Choroid plexus epithelial cell (primary cell): ENCODE measurements around the gene UNC5B.
A peak's percentile ranks its signal among the peaks of the same experiment; 100 is the strongest.

Experiments used
- DNase-seq: peaks from one replicate; pipeline ENCODE4 v3.0.0-alpha.2; 2010; ENCODE audit warnings: low read depth
- H3K4me3 ChIP-seq: 2 replicates; pipeline ENCODE4 v1.5.1; 2011; ENCODE audit warnings: low read depth, mild to moderate bottlenecking, control low read depth, low read length, moderate library complexity
- TF ChIP-seq, protein P1 (sequence below): conservative IDR thresholded peaks from 2 replicates; pipeline ENCODE4 v1.5.1; 2011; ENCODE audit warnings: low read depth, mild to moderate bottlenecking, control low read depth, inconsistent platforms, low read length, moderate library complexity

UNC5B gene

DNA sequence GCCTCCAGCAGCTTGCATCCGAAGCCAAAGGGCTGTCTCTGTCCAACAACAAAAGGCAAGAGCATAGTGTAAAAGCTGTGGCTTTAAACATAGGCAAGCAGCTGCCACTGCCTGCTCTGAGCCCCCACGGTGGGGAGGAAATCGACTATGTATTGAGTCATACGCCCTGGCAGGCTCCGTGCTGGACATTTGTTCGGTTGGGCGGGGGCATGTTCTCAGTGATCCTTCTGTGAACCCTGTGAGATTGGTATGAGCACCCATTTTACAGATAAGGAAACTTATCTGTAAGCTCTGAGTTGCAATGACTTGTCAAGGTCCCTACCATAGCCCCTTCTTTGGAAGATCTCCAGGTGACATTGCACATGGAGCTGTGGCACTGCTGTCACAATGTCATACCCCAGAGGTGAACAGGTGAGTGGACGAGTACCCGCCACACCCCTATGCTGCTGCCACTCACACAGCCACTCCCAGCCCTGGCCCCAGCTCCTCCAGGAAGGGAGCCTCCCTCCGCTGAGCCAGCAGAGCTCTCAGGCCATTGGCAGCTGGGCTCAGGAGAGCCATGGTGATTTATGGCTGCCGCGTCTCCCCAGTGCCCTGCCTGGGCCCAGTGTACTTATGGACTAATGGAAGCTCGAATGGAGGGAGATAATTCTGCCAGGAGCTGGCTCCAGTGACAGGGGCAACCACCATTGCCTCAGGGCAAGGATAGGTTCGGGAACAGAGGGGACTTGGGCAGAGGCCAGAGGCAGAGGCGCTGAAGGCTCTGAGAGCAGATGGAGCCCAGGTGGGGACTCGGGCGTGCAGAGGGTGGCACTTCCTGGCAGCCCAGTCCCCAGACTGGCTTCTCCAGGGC lies 43.7 kb downstream of the UNC5B start:
- TF ChIP-seq, protein P1, sequence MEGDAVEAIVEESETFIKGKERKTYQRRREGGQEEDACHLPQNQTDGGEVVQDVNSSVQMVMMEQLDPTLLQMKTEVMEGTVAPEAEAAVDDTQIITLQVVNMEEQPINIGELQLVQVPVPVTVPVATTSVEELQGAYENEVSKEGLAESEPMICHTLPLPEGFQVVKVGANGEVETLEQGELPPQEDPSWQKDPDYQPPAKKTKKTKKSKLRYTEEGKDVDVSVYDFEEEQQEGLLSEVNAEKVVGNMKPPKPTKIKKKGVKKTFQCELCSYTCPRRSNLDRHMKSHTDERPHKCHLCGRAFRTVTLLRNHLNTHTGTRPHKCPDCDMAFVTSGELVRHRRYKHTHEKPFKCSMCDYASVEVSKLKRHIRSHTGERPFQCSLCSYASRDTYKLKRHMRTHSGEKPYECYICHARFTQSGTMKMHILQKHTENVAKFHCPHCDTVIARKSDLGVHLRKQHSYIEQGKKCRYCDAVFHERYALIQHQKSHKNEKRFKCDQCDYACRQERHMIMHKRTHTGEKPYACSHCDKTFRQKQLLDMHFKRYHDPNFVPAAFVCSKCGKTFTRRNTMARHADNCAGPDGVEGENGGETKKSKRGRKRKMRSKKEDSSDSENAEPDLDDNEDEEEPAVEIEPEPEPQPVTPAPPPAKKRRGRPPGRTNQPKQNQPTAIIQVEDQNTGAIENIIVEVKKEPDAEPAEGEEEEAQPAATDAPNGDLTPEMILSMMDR = no peak
- peak; percentile 82 for DNase-seq
- H3K4me3 ChIP-seq = no peak overlapping the region

DNA sequence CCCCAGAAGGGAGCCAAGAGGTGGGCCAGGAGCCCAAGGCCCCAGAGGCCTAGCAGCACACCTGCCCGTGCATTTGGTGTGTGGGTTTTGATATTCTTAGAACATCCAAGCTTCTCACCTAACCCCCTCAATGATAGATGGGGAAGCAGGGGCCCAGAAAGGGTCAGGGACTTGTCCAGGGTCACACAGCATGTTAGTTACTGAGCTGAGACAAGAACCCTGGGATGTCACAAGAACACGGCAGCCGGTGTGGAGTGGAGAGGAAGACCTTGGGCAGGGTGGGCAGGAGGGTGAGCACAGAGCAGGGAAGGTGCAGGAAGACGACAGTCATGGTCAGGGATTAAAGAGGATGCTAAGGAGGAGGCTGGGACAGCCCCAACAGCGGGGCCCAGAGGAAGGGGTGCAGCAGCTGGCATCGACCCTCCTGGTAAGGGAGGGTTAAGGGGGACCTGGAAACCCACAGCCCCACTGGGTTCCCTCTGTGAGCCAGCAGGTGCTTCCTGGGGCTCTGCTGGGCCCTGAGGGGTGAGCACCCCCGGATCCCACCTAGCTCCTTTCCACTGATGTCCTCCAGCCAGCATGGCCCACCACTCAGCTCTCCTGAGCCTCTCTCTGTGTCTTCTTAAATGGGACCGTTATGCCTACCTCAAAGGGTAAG lies 44.4 kb downstream of the UNC5B start:
- no peak overlapping the region for H3K4me3 ChIP-seq
- TF ChIP-seq, protein P1 = no peak
- no peak for DNase-seq

DNA sequence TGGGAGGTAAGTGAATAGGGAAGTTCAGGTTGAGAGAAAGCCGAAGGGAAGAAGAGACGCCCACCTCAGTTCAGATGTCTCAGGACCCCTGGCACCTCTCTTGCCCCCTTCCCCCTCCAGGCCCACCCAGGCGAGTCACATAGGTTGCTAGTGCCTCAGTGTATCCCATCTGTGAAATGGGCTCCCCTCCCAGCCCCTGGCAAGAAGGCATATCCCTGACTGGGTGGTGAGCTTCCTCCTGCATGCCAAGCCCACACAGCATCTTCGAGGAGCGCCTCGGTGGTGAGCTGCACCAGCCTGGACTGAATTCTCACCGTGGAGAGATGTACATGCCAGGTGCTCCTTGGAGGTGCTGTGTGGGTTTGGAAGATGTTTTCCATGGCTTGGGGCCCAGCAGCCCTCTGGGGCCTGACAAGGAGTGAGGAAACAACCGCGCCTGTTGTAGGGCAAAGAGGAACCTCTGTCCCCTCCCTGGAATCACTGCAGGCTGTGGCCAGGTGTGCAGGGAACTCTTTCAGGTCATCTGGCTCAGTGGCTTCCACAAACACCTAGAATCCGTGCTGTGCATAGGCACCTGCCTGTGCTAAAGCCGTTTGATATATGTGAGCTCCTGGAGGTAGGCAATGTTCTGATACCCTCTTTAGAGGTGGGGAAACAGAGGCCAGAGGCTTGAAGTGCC lies 45.1 kb downstream of the UNC5B start:
- H3K4me3 ChIP-seq = no peak overlapping the region
- DNase-seq = no peak
- TF ChIP-seq, protein P1 = no peak

DNA sequence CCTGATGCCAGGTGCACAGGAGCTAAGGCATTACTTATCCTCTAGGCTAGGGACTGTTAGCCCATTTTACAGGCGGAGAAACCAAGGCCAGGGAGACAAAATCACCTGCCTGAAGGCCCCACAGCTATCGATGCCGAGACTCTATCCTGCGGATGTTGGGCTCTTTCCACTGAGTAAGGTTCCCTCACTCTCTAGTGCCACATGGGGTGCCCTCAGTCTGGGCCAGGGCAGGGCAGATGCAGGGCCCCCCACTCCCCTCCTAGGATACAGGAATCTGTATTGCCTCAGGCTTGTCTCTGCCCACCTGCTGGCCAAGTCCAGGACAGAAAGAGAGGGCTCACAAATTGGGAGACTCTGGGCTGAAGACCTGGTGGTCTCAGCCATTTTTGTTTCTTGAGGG lies 45.7 kb downstream of the UNC5B start:
- no peak overlapping the region for H3K4me3 ChIP-seq
- TF ChIP-seq, protein P1 = no peak
- no peak for DNase-seq

DNA sequence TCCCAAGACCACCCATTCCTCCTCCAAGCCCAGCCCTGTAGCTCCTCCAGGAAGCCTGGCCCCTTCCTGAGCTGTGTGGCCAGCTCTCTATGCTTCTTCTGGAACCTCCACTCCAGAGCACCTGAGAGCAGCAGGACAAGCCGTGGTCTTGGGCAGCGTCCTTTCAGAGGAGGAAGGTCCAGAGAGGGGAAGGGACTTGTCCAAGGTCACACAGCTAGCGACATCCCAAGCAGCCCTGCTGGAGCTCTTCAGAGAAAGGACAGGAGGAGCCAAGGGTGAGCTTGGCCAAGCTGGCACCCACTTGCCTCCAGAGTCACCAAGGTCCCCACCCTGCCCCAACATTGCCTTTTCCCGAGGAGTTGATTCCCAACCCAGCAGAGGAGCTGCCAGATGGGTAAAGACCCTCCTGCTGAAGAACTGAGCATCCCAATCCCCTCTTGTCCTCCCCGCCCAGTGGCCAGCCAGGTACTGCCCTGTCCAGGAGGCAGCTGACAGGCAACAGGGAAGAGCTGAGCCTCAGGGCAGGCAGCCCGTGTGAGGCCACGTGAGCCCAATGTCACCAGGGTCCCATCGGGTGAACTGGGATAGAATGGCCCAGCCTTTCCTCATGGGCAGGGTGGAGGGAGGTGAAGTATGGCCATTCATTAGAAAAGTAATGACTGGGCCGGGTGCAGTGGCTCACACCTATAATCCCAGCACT lies 46.2 kb downstream of the UNC5B start:
- H3K4me3 ChIP-seq = no peak overlapping the region
- TF ChIP-seq, protein P1 = no peak
- DNase-seq = no peak

DNA sequence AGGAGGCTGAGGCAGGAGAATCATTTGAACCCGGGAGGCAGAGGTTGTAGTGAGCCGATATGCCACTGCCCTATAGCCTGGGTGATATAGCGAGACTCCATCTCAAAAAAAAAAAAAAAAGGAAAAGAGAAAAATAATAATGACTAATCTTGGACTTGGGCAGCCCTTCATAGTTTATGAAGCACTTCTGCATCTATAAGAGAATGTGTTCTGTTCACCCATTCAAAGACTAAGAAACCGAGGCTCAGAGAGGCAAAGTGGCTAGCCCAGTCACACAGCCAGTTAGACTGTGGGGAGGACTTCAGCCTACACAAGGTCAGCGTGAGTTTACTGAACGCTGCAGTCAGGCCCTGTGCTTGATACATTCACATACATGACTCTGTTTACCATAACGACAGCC lies 46.9 kb downstream of the UNC5B start:
- DNase-seq = no peak
- TF ChIP-seq, protein P1 = no peak
- H3K4me3 ChIP-seq = no peak overlapping the region
